Measurements from ENCODE around the gene CCL1. TPM values are rescaled to one million over a fixed set of nuclear protein-coding genes. Genes with fewer than 3 reads are reported as not detected.

CCL1 gene
- total and polyA plus RNA-seq, 2 donors from 2014 or later: not detected

GRCh38 chr17:34366010-34366409 lies 3.0 kb upstream of the CCL1 start:
- no peak for FAIRE-seq
- Histone ChIP-seq H3K4me3 (ENCODE audit: low read length in 3 of 3) (no peak overlapping the region), H3K9me3 (ENCODE audit: control insufficient read depth in 2 of 3, insufficient read depth in 1 of 3, low read length in 3 of 3) (no peaks in the 10 kb centered on the region), H3K27ac (ENCODE audit: low read depth in 2 of 2, low read length in 2 of 2) (no peak overlapping the region), H3K36me3 (ENCODE audit: control insufficient read depth in 2 of 3, insufficient read depth in 3 of 3, low read length in 3 of 3) (no peaks in the 10 kb centered on the region), H3K9ac (ENCODE audit: low read length in 3 of 3) (no peak overlapping the region), H3K4me1 (ENCODE audit: control insufficient read depth in 2 of 3, insufficient read depth in 2 of 3, low read depth in 1 of 3, low read length in 3 of 3) (no peaks in the 10 kb centered on the region), H3K27me3 (ENCODE audit: control insufficient read depth, insufficient read depth, low read length) (no peaks in the 10 kb centered on the region)
- intact Hi-C loops (cut with DNase I): no loop called here
- no peak for DNase-seq
- TF ChIP-seq, protein P1, sequence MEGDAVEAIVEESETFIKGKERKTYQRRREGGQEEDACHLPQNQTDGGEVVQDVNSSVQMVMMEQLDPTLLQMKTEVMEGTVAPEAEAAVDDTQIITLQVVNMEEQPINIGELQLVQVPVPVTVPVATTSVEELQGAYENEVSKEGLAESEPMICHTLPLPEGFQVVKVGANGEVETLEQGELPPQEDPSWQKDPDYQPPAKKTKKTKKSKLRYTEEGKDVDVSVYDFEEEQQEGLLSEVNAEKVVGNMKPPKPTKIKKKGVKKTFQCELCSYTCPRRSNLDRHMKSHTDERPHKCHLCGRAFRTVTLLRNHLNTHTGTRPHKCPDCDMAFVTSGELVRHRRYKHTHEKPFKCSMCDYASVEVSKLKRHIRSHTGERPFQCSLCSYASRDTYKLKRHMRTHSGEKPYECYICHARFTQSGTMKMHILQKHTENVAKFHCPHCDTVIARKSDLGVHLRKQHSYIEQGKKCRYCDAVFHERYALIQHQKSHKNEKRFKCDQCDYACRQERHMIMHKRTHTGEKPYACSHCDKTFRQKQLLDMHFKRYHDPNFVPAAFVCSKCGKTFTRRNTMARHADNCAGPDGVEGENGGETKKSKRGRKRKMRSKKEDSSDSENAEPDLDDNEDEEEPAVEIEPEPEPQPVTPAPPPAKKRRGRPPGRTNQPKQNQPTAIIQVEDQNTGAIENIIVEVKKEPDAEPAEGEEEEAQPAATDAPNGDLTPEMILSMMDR (IDR thresholded peaks at IDR 0.05; ENCODE audit: borderline replicate concordance, extremely low read depth, insufficient read depth): no peak

DNA sequence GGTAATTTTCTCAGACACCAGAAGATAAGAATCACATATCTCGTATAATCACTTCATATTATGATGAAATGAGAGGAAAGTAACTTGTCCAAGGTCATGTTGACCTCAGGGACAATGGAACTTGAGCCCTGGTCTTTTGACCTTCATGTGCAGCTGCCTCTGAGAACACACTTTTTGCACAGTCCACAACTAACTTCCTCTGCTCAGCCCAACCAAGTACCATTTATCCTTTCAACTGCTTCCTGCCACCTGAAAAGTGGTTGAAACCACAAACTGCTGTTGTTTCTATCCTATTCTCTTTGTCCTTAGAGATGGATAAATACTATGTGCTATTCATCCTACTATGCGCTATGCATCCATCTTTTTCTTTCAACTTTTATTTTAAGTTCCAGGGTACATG lies 2.3 kb upstream of the CCL1 start:
- Histone ChIP-seq H3K4me1 (ENCODE audit: control insufficient read depth in 2 of 3, insufficient read depth in 2 of 3, low read depth in 1 of 3, low read length in 3 of 3) (no peaks in the 10 kb centered on the region), H3K27me3 (ENCODE audit: control insufficient read depth, insufficient read depth, low read length) (no peaks in the 10 kb centered on the region), H3K36me3 (ENCODE audit: control insufficient read depth in 2 of 3, insufficient read depth in 3 of 3, low read length in 3 of 3) (no peaks in the 10 kb centered on the region), H3K9ac (ENCODE audit: low read length in 3 of 3) (no peak overlapping the region), H3K4me3 (ENCODE audit: low read length in 3 of 3) (no peak overlapping the region), H3K27ac (ENCODE audit: low read depth in 2 of 2, low read length in 2 of 2) (no peak overlapping the region), H3K9me3 (ENCODE audit: control insufficient read depth in 2 of 3, insufficient read depth in 1 of 3, low read length in 3 of 3) (no peaks in the 10 kb centered on the region)
- intact Hi-C loops (cut with DNase I): no loop called here
- DNase-seq (no peak), FAIRE-seq (no peak)
- TF ChIP-seq, protein P1 (IDR thresholded peaks at IDR 0.05; ENCODE audit: borderline replicate concordance, extremely low read depth, insufficient read depth): no peak

DNA sequence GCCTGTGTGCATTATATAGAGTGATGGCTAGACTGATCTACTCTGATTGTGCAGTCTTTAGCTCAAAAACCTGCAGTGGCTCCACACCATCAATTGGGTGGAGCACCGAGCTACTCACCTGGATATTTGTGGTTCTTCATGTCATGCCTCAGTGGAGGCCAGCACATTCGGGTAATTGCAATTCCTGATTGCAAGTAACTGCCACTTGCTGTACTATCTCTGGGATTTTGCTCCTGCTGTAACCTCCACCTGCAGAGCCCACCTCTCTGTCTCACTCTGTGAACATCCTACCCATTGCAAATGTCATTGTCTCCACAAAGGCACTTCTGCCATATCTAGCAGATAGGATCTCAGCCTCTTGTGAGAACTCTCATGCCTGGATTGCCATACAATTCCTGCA lies 1.7 kb upstream of the CCL1 start:
- Histone ChIP-seq H3K27me3 (ENCODE audit: control insufficient read depth, insufficient read depth, low read length) (no peaks in the 10 kb centered on the region), H3K9me3 (ENCODE audit: control insufficient read depth in 2 of 3, insufficient read depth in 1 of 3, low read length in 3 of 3) (no peaks in the 10 kb centered on the region), H3K9ac (ENCODE audit: low read length in 3 of 3) (no peak overlapping the region), H3K4me1 (ENCODE audit: control insufficient read depth in 2 of 3, insufficient read depth in 2 of 3, low read depth in 1 of 3, low read length in 3 of 3) (no peaks in the 10 kb centered on the region), H3K27ac (ENCODE audit: low read depth in 2 of 2, low read length in 2 of 2) (no peak overlapping the region), H3K36me3 (ENCODE audit: control insufficient read depth in 2 of 3, insufficient read depth in 3 of 3, low read length in 3 of 3) (no peaks in the 10 kb centered on the region), H3K4me3 (ENCODE audit: low read length in 3 of 3) (no peak overlapping the region)
- DNase-seq (no peak), FAIRE-seq (no peak)
- TF ChIP-seq, protein P1 (IDR thresholded peaks at IDR 0.05; ENCODE audit: borderline replicate concordance, extremely low read depth, insufficient read depth): no peak
- intact Hi-C loops (cut with DNase I): loop anchor here (5.0 kb wide), 1 partner anchor 167 kb away; no protein-coding TSS in a partner anchor

DNA sequence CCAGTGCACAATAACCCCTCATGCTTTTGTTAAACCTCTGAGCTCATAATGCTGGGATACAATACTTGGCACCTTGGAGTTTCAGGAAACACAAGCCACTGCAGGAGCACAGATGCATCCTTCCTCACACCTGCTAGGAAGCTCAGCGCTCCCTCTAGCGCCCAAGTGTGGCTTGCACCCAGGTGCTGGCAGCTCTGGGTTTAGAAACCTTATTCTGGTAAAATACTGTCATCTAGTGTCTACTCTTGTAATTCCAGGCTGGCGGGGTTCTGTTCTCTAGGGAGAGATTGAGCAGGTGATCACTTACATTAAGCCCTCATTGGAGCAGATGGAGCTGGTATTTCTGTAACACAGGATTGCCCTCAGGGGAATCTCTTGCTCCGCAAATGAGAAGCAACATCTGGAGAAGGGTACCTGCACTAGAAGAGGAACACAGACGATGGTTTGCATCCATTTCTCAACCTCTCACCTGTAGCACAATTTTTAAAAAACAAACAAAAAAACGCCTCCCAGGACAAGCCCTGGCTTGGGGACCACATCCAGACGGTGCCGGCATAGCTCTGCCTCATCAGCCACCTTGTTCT lies 1.5 kb downstream of the CCL1 start:
- no peaks in the 10 kb centered on the region for H3K36me3 ChIP-seq (ENCODE audit: control insufficient read depth in 2 of 3, insufficient read depth in 3 of 3, low read length in 3 of 3)
- no peaks in the 10 kb centered on the region for H3K9me3 ChIP-seq (ENCODE audit: control insufficient read depth in 2 of 3, insufficient read depth in 1 of 3, low read length in 3 of 3)
- TF ChIP-seq, protein P1 (IDR thresholded peaks at IDR 0.05; ENCODE audit: borderline replicate concordance, extremely low read depth, insufficient read depth): peak; percentile 100
- FAIRE-seq (peak; percentile 92), DNase-seq (peak; percentile 91 to 95 (median 94))
- no peak overlapping the region for H3K4me3 ChIP-seq (ENCODE audit: low read length in 3 of 3)
- intact Hi-C loops (cut with DNase I): loop anchor here (5.0 kb wide), 1 partner anchor 164 kb away; no protein-coding TSS in a partner anchor
- no peak overlapping the region for H3K9ac ChIP-seq (ENCODE audit: low read length in 3 of 3)
- H3K27ac ChIP-seq (ENCODE audit: low read depth in 2 of 2, low read length in 2 of 2): no peak overlapping the region
- no peaks in the 10 kb centered on the region for H3K27me3 ChIP-seq (ENCODE audit: control insufficient read depth, insufficient read depth, low read length)
- no peaks in the 10 kb centered on the region for H3K4me1 ChIP-seq (ENCODE audit: control insufficient read depth in 2 of 3, insufficient read depth in 2 of 3, low read depth in 1 of 3, low read length in 3 of 3)
